ENCODE results near the gene NUP188.

The NUP188 gene

DNA sequence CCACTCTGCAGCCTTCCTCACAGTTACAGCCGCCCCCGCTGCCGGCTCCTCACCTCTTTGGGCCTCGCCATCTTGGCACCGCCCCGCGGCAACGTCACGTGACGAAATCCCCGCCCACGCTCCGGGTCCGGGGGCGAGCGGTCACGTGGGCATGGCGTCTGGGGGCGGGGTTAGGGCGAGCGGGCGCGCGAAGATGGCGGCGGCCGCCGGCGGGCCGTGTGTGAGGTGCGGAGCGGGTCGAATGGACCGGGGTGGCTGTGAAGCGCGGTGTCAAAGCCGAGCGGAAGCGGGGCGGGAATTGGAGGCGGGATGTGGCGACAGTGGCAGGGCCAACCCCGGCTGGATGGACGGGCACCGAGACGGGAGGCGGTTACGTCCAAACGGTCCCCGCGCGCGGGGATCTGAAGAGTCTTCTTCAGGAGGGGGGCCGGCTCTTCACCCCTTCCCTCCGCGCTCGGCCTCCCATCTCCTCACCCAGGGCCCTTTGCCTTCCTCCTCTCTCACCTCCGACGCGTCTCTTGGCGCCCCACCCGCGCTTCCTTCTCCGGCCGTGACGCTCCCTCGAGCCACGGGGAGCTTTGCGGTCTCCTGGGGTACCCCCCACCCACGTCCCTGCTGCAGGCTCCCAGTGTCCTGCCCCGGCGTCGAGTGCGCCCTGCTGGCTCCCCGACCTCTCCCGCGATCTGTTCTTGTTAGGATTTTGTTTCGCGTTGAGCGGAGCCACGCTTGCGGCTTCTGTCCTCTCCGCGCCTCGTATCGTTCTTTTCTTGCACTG lies at the start of gene NUP188, which contains the start of gene DOLK:
NUP188 (plus strand) TSS at position 173 of the 775 bp plus-strand sequence; CDS start at position 194, 21 bp downstream.
DOLK (minus strand) TSS at position 77 of the 775 bp plus-strand sequence. CDS start 300 bp downstream, outside the sequence.
- peak within 1 kb of the TSS; percentile 84 to 95 for H3K9ac ChIP-seq (ENCODE audit: low read depth in 1 of 2, low read length in 2 of 2)
- H3K9me3 ChIP-seq (ENCODE audit: control insufficient read depth in 1 of 2, low read length in 2 of 2), result no peaks in the 10 kb centered on the region
- peaks cover 8 to 13% of the 10 kb centered on the region in 2 donors for H3K4me1 ChIP-seq (ENCODE audit: control insufficient read depth in 1 of 2, insufficient read depth in 2 of 2, low read length in 2 of 2)
- H3K27ac ChIP-seq (ENCODE audit: low read depth, low read length), result peak within 1 kb of the TSS; percentile 89
- H3K36me3 ChIP-seq (ENCODE audit: control insufficient read depth in 1 of 2, insufficient read depth in 2 of 2, low read length in 2 of 2), result peaks cover 0 to 10% of the 10 kb centered on the region in 2 donors
- H3K4me3 ChIP-seq (ENCODE audit: low read depth in 1 of 2, low read length in 2 of 2), result peak within 1 kb of the TSS; percentile 96
- no peaks in the 10 kb centered on the region for H3K27me3 ChIP-seq (ENCODE audit: control insufficient read depth in 1 of 2, insufficient read depth in 2 of 2, low read length in 2 of 2)

GRCh38 chr9:128898382-128898781 lies 49.1 kb upstream of the NUP188 start:
- Histone ChIP-seq H3K27me3 (ENCODE audit: control insufficient read depth in 1 of 2, insufficient read depth in 2 of 2, low read length in 2 of 2) (no peaks in the 10 kb centered on the region), H3K9ac (ENCODE audit: low read depth in 1 of 2, low read length in 2 of 2) (no peak overlapping the region), H3K4me1 (ENCODE audit: control insufficient read depth in 1 of 2, insufficient read depth in 2 of 2, low read length in 2 of 2) (peaks cover 11 to 22% of the 10 kb centered on the region in 2 donors), H3K9me3 (ENCODE audit: control insufficient read depth in 1 of 2, low read length in 2 of 2) (no peaks in the 10 kb centered on the region), H3K27ac (ENCODE audit: low read depth, low read length) (no peak overlapping the region), H3K36me3 (ENCODE audit: control insufficient read depth in 1 of 2, insufficient read depth in 2 of 2, low read length in 2 of 2) (peaks cover 0 to 14% of the 10 kb centered on the region in 2 donors), H3K4me3 (ENCODE audit: low read depth in 1 of 2, low read length in 2 of 2) (no peak overlapping the region)

GRCh38 chr9:128898845-128899565 lies 48.5 kb upstream of the NUP188 start:
- H3K27ac ChIP-seq (ENCODE audit: low read depth, low read length), result no peak overlapping the region
- no peak overlapping the region for H3K9ac ChIP-seq (ENCODE audit: low read depth in 1 of 2, low read length in 2 of 2)

GRCh38 chr9:128899566-128900322 lies 47.8 kb upstream of the NUP188 start:
- H3K9me3 ChIP-seq (ENCODE audit: control insufficient read depth in 1 of 2, low read length in 2 of 2), result no peaks in the 10 kb centered on the region
- no peak overlapping the region for H3K9ac ChIP-seq (ENCODE audit: low read depth in 1 of 2, low read length in 2 of 2)
- no peak overlapping the region for H3K4me3 ChIP-seq (ENCODE audit: low read depth in 1 of 2, low read length in 2 of 2)
- no peak overlapping the region for H3K27ac ChIP-seq (ENCODE audit: low read depth, low read length)
- peaks cover 11 to 22% of the 10 kb centered on the region in 2 donors for H3K4me1 ChIP-seq (ENCODE audit: control insufficient read depth in 1 of 2, insufficient read depth in 2 of 2, low read length in 2 of 2)
- H3K27me3 ChIP-seq (ENCODE audit: control insufficient read depth in 1 of 2, insufficient read depth in 2 of 2, low read length in 2 of 2), result no peaks in the 10 kb centered on the region
- peaks cover 0 to 12% of the 10 kb centered on the region in 2 donors for H3K36me3 ChIP-seq (ENCODE audit: control insufficient read depth in 1 of 2, insufficient read depth in 2 of 2, low read length in 2 of 2)

More at GRCh38 chr9:128898845-128899565, 48.5 kb upstream of the NUP188 start:
- no peaks in the 10 kb centered on the region for H3K27me3 ChIP-seq (ENCODE audit: control insufficient read depth in 1 of 2, insufficient read depth in 2 of 2, low read length in 2 of 2)
- peaks cover 11 to 22% of the 10 kb centered on the region in 2 donors for H3K4me1 ChIP-seq (ENCODE audit: control insufficient read depth in 1 of 2, insufficient read depth in 2 of 2, low read length in 2 of 2)
- H3K36me3 ChIP-seq (ENCODE audit: control insufficient read depth in 1 of 2, insufficient read depth in 2 of 2, low read length in 2 of 2), result peaks cover 0 to 12% of the 10 kb centered on the region in 2 donors
- H3K9me3 ChIP-seq (ENCODE audit: control insufficient read depth in 1 of 2, low read length in 2 of 2), result no peaks in the 10 kb centered on the region
- no peak overlapping the region for H3K4me3 ChIP-seq (ENCODE audit: low read depth in 1 of 2, low read length in 2 of 2)

DNA sequence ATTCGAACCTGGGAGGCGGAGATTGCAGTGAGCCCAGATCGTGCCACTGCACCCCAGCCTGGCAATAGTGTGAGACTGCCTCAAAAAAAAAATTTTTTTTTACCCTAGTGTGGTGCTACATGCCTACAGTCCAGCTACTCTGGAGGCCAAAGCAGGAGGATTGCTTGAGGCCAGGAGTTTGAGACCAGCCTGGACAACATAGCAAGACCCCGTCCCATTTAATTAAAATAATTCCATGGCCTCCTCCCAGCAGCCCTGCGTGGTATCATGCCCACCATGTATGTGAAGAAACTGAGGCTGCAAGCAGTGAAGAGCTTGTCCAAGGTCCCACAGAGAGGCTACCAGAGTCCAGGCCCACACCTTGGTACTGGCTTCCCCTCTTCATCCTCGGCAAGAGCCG lies 46.1 kb upstream of the NUP188 start:
- Histone ChIP-seq H3K9ac (ENCODE audit: low read depth in 1 of 2, low read length in 2 of 2) (no peak overlapping the region), H3K4me3 (ENCODE audit: low read depth in 1 of 2, low read length in 2 of 2) (no peak overlapping the region), H3K36me3 (ENCODE audit: control insufficient read depth in 1 of 2, insufficient read depth in 2 of 2, low read length in 2 of 2) (peaks cover 0 to 6% of the 10 kb centered on the region in 2 donors), H3K4me1 (ENCODE audit: control insufficient read depth in 1 of 2, insufficient read depth in 2 of 2, low read length in 2 of 2) (peaks cover 11 to 22% of the 10 kb centered on the region in 2 donors), H3K27me3 (ENCODE audit: control insufficient read depth in 1 of 2, insufficient read depth in 2 of 2, low read length in 2 of 2) (no peaks in the 10 kb centered on the region), H3K9me3 (ENCODE audit: control insufficient read depth in 1 of 2, low read length in 2 of 2) (no peaks in the 10 kb centered on the region), H3K27ac (ENCODE audit: low read depth, low read length) (no peak overlapping the region)

GRCh38 chr9:128901822-128902221 lies 45.7 kb upstream of the NUP188 start:
- Histone ChIP-seq H3K9me3 (ENCODE audit: control insufficient read depth in 1 of 2, low read length in 2 of 2) (no peaks in the 10 kb centered on the region), H3K27ac (ENCODE audit: low read depth, low read length) (no peak overlapping the region), H3K36me3 (ENCODE audit: control insufficient read depth in 1 of 2, insufficient read depth in 2 of 2, low read length in 2 of 2) (peaks cover 0 to 7% of the 10 kb centered on the region in 2 donors), H3K4me3 (ENCODE audit: low read depth in 1 of 2, low read length in 2 of 2) (no peak overlapping the region), H3K27me3 (ENCODE audit: control insufficient read depth in 1 of 2, insufficient read depth in 2 of 2, low read length in 2 of 2) (no peaks in the 10 kb centered on the region), H3K4me1 (ENCODE audit: control insufficient read depth in 1 of 2, insufficient read depth in 2 of 2, low read length in 2 of 2) (peaks cover 11 to 22% of the 10 kb centered on the region in 2 donors), H3K9ac (ENCODE audit: low read depth in 1 of 2, low read length in 2 of 2) (peak overlapping the region in 1 of 2 donors; percentile 6)

GRCh38 chr9:128902351-128903078 lies 45.0 kb upstream of the NUP188 start:
- peaks cover 11 to 22% of the 10 kb centered on the region in 2 donors for H3K4me1 ChIP-seq (ENCODE audit: control insufficient read depth in 1 of 2, insufficient read depth in 2 of 2, low read length in 2 of 2)
- H3K9me3 ChIP-seq (ENCODE audit: control insufficient read depth in 1 of 2, low read length in 2 of 2), result no peaks in the 10 kb centered on the region
- peak overlapping the region in 1 of 2 donors; percentile 6 for H3K9ac ChIP-seq (ENCODE audit: low read depth in 1 of 2, low read length in 2 of 2)
- no peaks in the 10 kb centered on the region for H3K27me3 ChIP-seq (ENCODE audit: control insufficient read depth in 1 of 2, insufficient read depth in 2 of 2, low read length in 2 of 2)
- H3K4me3 ChIP-seq (ENCODE audit: low read depth in 1 of 2, low read length in 2 of 2), result no peak overlapping the region
- H3K27ac ChIP-seq (ENCODE audit: low read depth, low read length), result peak overlapping the region; percentile 32
- peaks cover 4 to 8% of the 10 kb centered on the region in 2 donors for H3K36me3 ChIP-seq (ENCODE audit: control insufficient read depth in 1 of 2, insufficient read depth in 2 of 2, low read length in 2 of 2)

DNA sequence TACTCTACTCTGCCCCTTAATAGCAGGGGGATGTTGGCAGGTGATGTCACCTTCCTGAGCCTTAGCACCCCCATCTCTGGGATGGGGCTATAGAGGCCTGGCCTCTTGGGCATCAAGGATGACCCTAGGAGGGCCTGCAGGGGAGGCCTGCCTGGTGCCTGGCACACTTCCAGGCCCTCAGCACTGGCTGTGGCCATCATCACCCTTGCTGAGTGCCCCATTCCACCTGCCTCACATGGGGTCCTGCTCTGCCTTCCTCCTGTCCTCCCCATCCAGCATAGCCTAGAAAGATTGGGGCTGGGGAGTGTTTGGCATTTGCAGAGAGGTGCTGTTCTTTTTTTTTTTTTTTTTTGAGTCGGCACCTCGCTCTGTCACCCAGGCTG lies 44.4 kb upstream of the NUP188 start:
- Histone ChIP-seq H3K4me3 (ENCODE audit: low read depth in 1 of 2, low read length in 2 of 2) (no peak overlapping the region), H3K4me1 (ENCODE audit: control insufficient read depth in 1 of 2, insufficient read depth in 2 of 2, low read length in 2 of 2) (peaks cover 11 to 22% of the 10 kb centered on the region in 2 donors), H3K27ac (ENCODE audit: low read depth, low read length) (peak overlapping the region; percentile 32), H3K9me3 (ENCODE audit: control insufficient read depth in 1 of 2, low read length in 2 of 2) (no peaks in the 10 kb centered on the region), H3K36me3 (ENCODE audit: control insufficient read depth in 1 of 2, insufficient read depth in 2 of 2, low read length in 2 of 2) (peaks cover 10 to 14% of the 10 kb centered on the region in 2 donors), H3K9ac (ENCODE audit: low read depth in 1 of 2, low read length in 2 of 2) (no peak overlapping the region), H3K27me3 (ENCODE audit: control insufficient read depth in 1 of 2, insufficient read depth in 2 of 2, low read length in 2 of 2) (no peaks in the 10 kb centered on the region)

DNA sequence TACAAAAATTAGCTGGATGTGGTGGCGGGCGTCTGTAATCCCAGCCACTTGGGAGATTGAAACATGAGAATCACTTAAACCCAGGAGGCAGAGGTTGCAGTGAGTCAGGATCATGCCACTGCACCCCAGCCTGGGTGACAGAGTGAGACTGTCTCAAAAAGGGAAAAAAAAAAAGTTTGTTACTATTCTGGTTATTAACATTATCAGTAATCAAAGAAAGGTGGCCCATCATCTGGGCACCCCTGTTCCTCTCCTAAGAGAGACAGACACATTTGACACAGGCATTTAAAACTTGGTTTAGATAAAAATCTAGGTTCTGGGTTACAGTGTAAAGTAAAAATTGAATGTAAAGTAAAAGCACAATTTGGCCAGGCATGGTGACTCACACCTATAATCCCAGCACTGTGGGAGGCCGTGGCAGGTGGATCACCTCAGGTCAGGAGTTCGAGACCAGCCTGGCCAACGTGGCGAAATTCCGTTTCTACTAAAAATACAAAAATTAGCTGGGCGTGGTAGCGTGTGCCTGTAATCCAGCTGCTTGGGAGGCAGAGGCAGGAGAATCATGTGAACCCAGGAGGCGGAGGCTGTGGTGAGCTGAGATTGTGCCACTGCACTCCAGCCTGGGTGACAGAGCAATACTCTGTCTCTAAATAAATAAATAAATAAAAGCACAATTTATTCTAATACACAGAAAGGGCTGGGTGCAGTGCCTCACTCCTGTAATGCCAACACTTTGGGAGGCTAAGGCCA lies 43.5 kb upstream of the NUP188 start:
- peaks cover 8 to 22% of the 10 kb centered on the region in 2 donors for H3K4me1 ChIP-seq (ENCODE audit: control insufficient read depth in 1 of 2, insufficient read depth in 2 of 2, low read length in 2 of 2)
- peaks cover 19 to 23% of the 10 kb centered on the region in 2 donors for H3K36me3 ChIP-seq (ENCODE audit: control insufficient read depth in 1 of 2, insufficient read depth in 2 of 2, low read length in 2 of 2)
- H3K27me3 ChIP-seq (ENCODE audit: control insufficient read depth in 1 of 2, insufficient read depth in 2 of 2, low read length in 2 of 2), result no peaks in the 10 kb centered on the region
- no peak overlapping the region for H3K27ac ChIP-seq (ENCODE audit: low read depth, low read length)
- H3K9me3 ChIP-seq (ENCODE audit: control insufficient read depth in 1 of 2, low read length in 2 of 2), result no peaks in the 10 kb centered on the region
- no peak overlapping the region for H3K9ac ChIP-seq (ENCODE audit: low read depth in 1 of 2, low read length in 2 of 2)
- H3K4me3 ChIP-seq (ENCODE audit: low read depth in 1 of 2, low read length in 2 of 2), result no peak overlapping the region
